Measurements from ENCODE around the gene ZNF79. TPM values are rescaled to one million over a fixed set of nuclear protein-coding genes. Genes with fewer than 3 reads are reported as not detected.
A peak's percentile ranks its signal among the peaks of the same experiment; 100 is the strongest.

The ZNF79 gene
- total RNA-seq, 2 donors from 2014 or later: 7.3 to 12.2 TPM

GRCh38 chr9:127398275-127398647, 25.9 kb upstream of the ZNF79 start:
- Histone ChIP-seq H3K4me3 (peak overlapping the region; percentile 96), H3K36me3 (peaks cover 5% of the 10 kb centered on the region), H3K9me3 (no peaks in the 10 kb centered on the region), H3K27ac (peak overlapping the region in 1 of 2 donors; percentile 89), H3K4me1 (ENCODE audit: control insufficient read depth in 1 of 2, low read depth in 2 of 2) (peaks cover 6 to 24% of the 10 kb centered on the region in 2 donors), H3K27me3 (replicated peaks; ENCODE audit: insufficient read depth) (no peaks in the 10 kb centered on the region)
- no peak for ATAC-seq (ENCODE audit: insufficient number of reproducible peaks, low FRiP score, low read depth)
- TF ChIP-seq CTCF (IDR thresholded peaks at IDR 0.05): no peak
- no peak for DNase-seq (ENCODE audit: low spot score)

- peaks cover 11% of the 10 kb centered on the region for H3K36me3 ChIP-seq
- H3K27me3 ChIP-seq (replicated peaks; ENCODE audit: insufficient read depth): no peaks in the 10 kb centered on the region
- DNase-seq (ENCODE audit: low spot score) (no peak), ATAC-seq (ENCODE audit: insufficient number of reproducible peaks, low FRiP score, low read depth) (no peak)
- no peak overlapping the region for H3K27ac ChIP-seq
- TF ChIP-seq CTCF (IDR thresholded peaks at IDR 0.05): no peak
- H3K9me3 ChIP-seq: no peaks in the 10 kb centered on the region
- H3K4me1 ChIP-seq (ENCODE audit: control insufficient read depth in 1 of 2, low read depth in 2 of 2): peaks cover 6 to 24% of the 10 kb centered on the region in 2 donors
- H3K4me3 ChIP-seq: peak overlapping the region; percentile 96
Observed at GRCh38 chr9:127398715-127399400, 25.3 kb upstream of the ZNF79 start.

GRCh38 chr9:127399736-127400269, 24.4 kb upstream of the ZNF79 start:
- no peaks in the 10 kb centered on the region for H3K9me3 ChIP-seq
- no peak overlapping the region for H3K4me3 ChIP-seq
- DNase-seq (ENCODE audit: low spot score) (no peak), ATAC-seq (ENCODE audit: insufficient number of reproducible peaks, low FRiP score, low read depth) (no peak)
- H3K36me3 ChIP-seq: peaks cover 19% of the 10 kb centered on the region
- H3K27me3 ChIP-seq (replicated peaks; ENCODE audit: insufficient read depth): no peaks in the 10 kb centered on the region
- TF ChIP-seq CTCF (IDR thresholded peaks at IDR 0.05): no peak
- H3K4me1 ChIP-seq (ENCODE audit: control insufficient read depth in 1 of 2, low read depth in 2 of 2): peaks cover 6 to 24% of the 10 kb centered on the region in 2 donors
- no peak overlapping the region for H3K27ac ChIP-seq

- no peak for DNase-seq (ENCODE audit: low spot score)
- no peak for ATAC-seq (ENCODE audit: insufficient number of reproducible peaks, low FRiP score, low read depth)
- H3K4me1 ChIP-seq (ENCODE audit: control insufficient read depth in 1 of 2, low read depth in 2 of 2): peaks cover 6 to 17% of the 10 kb centered on the region in 2 donors
Observed at GRCh38 chr9:127402401-127403090, 21.6 kb upstream of the ZNF79 start.

More at GRCh38 chr9:127402401-127403090, 21.6 kb upstream of the ZNF79 start:
- Histone ChIP-seq H3K27ac (no peak overlapping the region), H3K36me3 (peaks cover 33% of the 10 kb centered on the region), H3K27me3 (replicated peaks; ENCODE audit: insufficient read depth) (no peaks in the 10 kb centered on the region), H3K9me3 (no peaks in the 10 kb centered on the region), H3K4me3 (no peak overlapping the region)
- TF ChIP-seq CTCF (IDR thresholded peaks at IDR 0.05): no peak
